GM10266 (cell line): ENCODE results near the gene GALNS.

ENCODE experiments used
- DNase-seq: peaks from one replicate; pipeline ENCODE4 v3.0.0; 2012; ENCODE audit errors: extremely low spot score
- CTCF ChIP-seq: IDR thresholded peaks from 2 replicates; pipeline ENCODE4 v1.5.1; 2012; ENCODE audit warnings: mild to moderate bottlenecking, low read depth; ENCODE audit not compliant: control insufficient read depth, insufficient read depth; ENCODE audit errors: missing control alignments

Gene GALNS

GRCh38 chr16:88888057-88888456, 31.3 kb upstream of the GALNS start:
- TF ChIP-seq CTCF = no peak
- no peak for DNase-seq

GRCh38 chr16:88886845-88887521, 30.2 kb upstream of the GALNS start:
- TF ChIP-seq CTCF = no peak
- no peak for DNase-seq

DNA sequence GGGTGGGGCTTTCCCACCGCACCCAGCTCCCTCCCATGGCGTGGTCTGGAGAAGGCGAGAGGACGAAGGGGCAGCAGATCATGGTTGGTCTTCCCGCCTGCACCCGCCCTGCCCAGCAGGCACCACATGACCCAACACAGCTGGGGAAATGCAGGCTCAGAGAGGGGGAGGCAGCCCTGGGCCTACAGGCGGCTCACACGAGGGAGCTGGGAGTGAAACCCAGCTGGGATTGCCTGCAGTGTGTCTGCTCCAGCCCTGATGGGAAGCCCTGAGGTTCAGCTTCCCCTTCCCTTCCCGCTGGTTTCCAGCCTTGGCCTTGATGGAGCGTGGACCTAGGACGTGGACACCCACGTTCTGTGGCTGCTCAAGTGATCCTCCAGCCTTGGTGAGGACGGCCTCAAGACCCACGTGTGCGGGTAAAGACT, 29.7 kb upstream of the GALNS start:
- no peak for TF ChIP-seq CTCF
- DNase-seq = no peak

GRCh38 chr16:88885693-88886280, 29.0 kb upstream of the GALNS start:
- DNase-seq = no peak
- no peak for TF ChIP-seq CTCF

DNA sequence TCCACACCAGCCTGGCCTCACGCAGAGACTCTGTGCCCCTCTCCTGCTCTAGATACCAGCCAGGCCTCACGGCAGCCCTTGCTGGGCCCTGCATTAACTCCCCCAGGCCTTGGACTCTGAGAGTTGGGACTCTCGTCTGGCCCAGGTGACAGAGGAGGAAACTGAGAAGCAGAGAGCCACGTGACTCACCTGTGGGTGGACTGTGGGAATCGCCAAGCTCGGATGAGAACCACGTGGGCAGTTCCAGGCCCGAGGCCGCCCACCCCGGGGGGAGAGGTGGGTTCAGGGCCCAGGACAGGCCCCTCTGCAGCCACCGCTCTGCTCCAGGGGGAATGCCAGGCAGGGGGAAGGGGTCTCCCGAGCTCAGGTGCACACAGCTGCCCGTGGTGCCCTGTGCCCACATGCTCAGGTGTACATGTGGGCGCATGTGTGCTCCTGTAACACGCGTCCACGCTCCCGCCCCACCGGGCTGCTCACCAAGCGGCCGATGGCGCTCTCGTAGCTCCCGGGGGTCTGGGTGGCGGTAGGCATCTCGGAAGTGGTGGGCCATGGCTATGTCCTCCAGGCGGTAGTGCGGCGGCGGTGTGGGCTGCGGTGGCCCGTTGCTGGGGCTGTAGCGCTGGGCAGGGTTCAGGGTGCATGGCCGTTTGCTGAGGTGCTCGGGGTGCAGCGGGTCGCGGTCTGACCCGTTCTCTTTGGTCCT, 28.0 kb upstream of the GALNS start:
- no peak for TF ChIP-seq CTCF
- DNase-seq = no peak

DNA sequence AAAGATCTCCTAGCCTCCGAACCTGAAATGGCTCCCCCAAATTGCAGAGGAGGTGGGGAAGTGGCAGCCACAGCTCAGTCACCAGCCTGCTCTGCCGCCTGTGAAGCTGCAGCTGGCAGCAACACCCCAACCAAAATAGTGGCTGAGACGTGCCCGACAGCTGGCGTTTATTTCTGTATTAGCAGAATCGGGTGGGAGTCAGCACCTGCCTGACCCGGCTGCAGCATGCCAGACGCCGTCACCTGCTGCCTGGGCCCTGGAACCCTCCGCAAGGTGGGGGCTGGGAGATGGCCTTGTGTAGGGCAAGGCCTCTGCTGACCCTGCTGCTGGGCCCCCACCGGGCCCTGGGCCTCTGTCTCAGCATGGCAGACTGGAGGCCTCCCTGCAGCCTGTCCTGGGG, 27.2 kb upstream of the GALNS start:
- no peak for TF ChIP-seq CTCF
- no peak for DNase-seq
